WI38 (cell line): ENCODE measurements around the gene DVL1.

Experiments used
- H3K4me3 ChIP-seq: 2 replicates; pipeline ENCODE4 v1.5.1; 2011; ENCODE audit warnings: low read depth, mild to moderate bottlenecking, control low read depth, low read length
- TF ChIP-seq, protein P1 (sequence below): IDR thresholded peaks from 2 replicates; pipeline ENCODE4 v1.5.1; 2012; ENCODE audit warnings: low read depth, mild to moderate bottlenecking, control low read depth, low read length

DVL1 gene

GRCh38 chr1:1346501-1346890 is 2.7 kb downstream of the DVL1 start:
- no peak overlapping the region for H3K4me3 ChIP-seq
- TF ChIP-seq, protein P1, sequence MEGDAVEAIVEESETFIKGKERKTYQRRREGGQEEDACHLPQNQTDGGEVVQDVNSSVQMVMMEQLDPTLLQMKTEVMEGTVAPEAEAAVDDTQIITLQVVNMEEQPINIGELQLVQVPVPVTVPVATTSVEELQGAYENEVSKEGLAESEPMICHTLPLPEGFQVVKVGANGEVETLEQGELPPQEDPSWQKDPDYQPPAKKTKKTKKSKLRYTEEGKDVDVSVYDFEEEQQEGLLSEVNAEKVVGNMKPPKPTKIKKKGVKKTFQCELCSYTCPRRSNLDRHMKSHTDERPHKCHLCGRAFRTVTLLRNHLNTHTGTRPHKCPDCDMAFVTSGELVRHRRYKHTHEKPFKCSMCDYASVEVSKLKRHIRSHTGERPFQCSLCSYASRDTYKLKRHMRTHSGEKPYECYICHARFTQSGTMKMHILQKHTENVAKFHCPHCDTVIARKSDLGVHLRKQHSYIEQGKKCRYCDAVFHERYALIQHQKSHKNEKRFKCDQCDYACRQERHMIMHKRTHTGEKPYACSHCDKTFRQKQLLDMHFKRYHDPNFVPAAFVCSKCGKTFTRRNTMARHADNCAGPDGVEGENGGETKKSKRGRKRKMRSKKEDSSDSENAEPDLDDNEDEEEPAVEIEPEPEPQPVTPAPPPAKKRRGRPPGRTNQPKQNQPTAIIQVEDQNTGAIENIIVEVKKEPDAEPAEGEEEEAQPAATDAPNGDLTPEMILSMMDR = no peak

DNA sequence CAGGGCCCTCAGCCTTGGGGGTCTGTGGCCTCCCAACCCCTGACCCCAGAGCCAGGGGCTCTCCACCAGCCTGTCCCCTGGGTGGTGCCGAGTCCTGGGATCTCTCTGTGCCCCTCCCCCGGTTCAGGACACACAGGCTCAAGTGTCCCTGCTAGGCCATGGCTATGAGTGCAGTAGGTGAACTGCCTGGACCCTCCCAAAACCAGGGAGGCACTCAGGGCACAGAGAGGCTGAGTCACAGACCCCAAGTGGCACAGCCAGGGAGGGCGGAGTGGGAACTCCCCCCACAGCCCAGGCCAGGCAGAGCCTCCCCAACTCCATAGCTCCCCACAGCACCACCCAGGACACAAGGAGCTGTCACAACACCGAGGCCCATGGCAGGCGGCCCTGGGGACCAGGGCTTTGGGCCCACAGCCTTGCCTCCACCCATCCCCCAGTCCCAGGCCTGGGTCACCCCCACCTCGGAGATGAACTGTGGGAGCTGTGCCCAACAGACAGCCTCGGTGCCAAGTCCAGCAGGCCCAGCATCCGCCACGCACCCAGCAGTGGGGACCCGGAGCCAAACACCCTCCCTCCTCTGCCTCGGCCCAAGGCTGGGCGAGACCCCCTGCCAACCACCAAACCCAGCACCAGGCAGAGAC is 3.2 kb downstream of the DVL1 start:
- H3K4me3 ChIP-seq = no peak overlapping the region
- TF ChIP-seq, protein P1 = no peak

DNA sequence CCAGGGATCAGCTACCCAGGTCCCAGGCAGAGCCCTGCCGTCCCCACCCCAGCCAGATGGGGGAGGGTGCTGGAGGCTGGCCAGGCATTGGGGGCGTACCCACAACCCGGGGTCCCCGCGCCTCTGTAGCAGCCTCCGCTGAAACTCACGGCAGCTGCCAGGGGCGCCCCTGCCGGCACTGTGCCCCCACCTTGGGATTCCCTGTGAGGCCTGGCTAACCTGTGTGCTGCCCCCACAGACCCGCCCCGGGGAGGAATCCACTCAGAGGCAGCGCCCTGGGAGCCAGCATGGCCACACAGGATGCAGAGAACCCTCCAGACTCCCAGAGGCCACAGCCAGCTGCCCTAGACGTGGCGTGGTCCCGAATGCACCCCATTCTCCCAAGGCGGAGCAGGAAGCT is 3.8 kb downstream of the DVL1 start:
- TF ChIP-seq, protein P1 = no peak
- H3K4me3 ChIP-seq = no peak overlapping the region

- TF ChIP-seq, protein P1 = peak; percentile 76
- no peak overlapping the region for H3K4me3 ChIP-seq
Observed at GRCh38 chr1:1344655-1345361, 4.4 kb downstream of the DVL1 start.

GRCh38 chr1:1343811-1344421 is 5.3 kb downstream of the DVL1 start:
- TF ChIP-seq, protein P1 = no peak
- no peak overlapping the region for H3K4me3 ChIP-seq

DNA sequence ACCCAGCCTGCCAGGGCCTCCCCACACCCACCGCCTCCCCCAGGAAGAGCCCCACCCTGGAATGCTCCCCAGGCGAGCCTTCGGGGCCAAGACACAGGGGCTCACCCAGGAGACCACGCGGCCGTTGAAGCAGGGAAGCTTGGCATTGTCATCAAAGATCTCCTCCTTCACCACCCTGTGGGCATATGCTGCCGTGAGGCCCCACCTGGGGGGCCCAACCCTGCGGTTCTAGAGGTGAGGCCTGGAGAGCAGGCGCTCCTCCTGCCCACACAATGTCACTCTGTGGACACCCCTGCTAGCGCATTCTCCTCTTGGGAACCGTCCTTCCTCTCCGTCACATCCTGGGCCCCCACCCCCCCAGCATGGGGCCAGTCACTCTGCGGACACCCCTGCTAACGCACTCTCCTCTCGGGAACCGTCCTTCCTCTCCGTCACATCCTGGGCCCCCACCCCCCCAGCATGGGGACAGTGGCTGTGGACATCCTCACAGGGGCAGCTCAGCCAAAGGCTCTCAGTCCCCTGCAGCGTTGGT is 6.6 kb downstream of the DVL1 start:
- no peak overlapping the region for H3K4me3 ChIP-seq
- TF ChIP-seq, protein P1 = no peak
